Measurements from ENCODE around the gene SERGEF. TPM values are rescaled to one million over a fixed set of nuclear protein-coding genes. Genes with fewer than 3 reads are reported as not detected.

SERGEF gene
- total RNA-seq, 1 experiment from 2014 or later, result 31.4 TPM

DNA sequence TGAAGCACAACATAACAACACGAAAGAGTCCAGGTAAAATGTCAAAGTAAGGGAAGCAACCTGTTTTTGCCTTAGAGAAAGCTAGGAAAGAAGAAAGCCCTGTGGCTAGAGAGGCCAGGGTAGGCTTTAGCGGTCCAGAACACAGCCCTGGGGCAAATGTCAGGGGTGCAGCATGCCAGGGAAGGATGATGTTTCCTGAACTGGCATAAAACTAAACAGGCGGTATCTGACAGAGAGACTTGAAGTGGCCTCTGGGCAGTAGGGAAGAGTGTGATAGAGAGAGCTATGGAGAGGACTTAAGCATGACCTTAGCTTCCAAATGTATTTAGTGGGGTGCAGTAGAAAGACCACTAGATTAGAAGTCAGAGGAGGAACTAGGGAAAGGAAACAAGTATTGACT lies 174.7 kb downstream of the SERGEF start:
- H2AK5ac ChIP-seq (ENCODE audit: insufficient read length, low read length), result no peak overlapping the region
- H3K4me1 ChIP-seq (ENCODE audit: insufficient read depth, low read length), result no peaks in the 10 kb centered on the region
- H3K23me2 ChIP-seq (ENCODE audit: insufficient read length, low read depth, low read length, poor library complexity, severe bottlenecking), result no peaks in the 10 kb centered on the region
- no peak overlapping the region for H3K27ac ChIP-seq (ENCODE audit: insufficient read length, low read depth, low read length)
- no peaks in the 10 kb centered on the region for H3K9me3 ChIP-seq (ENCODE audit: control insufficient read depth, low read depth, low read length)
- no peak overlapping the region for H3K14ac ChIP-seq (ENCODE audit: insufficient read depth, low read length)
- H3K4me2 ChIP-seq (ENCODE audit: insufficient read depth, insufficient read length, low read length), result no peak overlapping the region
- Mint-ChIP-seq H3K4me3 (no peak overlapping the region), H3K36me3 (ENCODE audit: insufficient read depth in 1 of 3, low read depth in 3 of 3) (peaks cover 0 to 1% (median 0%) of the 10 kb centered on the region in 3 experiments; a peak in 1 of 7 replicates), H3K27me3 (ENCODE audit: low read depth) (no peaks in the 10 kb centered on the region), H3K9me3 (no peaks in the 10 kb centered on the region), H3K4me1 (peaks cover 2 to 3% of the 10 kb centered on the region in 2 experiments; a peak in 2 of 4 replicates), H3K27ac (no peak overlapping the region)
- WGBS (ENCODE audit: extremely low coverage, insufficient read length, low lambda C conversion rate), result no CpG with 5 or more reads among the region's 3 CpGs
- H4K5ac ChIP-seq (ENCODE audit: insufficient read length, low read depth, low read length), result no peak overlapping the region
- H4K20me1 ChIP-seq (ENCODE audit: control insufficient read depth, insufficient read depth, insufficient read length), result no peaks in the 10 kb centered on the region
- DNase-seq, result no peak
- no peak overlapping the region for H3K9ac ChIP-seq (ENCODE audit: extremely low read depth, insufficient read length, low read length)
- no peaks in the 10 kb centered on the region for H3K27me3 ChIP-seq (ENCODE audit: insufficient read depth, low read length)
- no peak overlapping the region for H4K8ac ChIP-seq (replicated peaks; ENCODE audit: insufficient read length, low read depth, low read length)
- no peaks in the 10 kb centered on the region for H3K79me2 ChIP-seq (ENCODE audit: insufficient read depth, low read length)
- H2BK20ac ChIP-seq (ENCODE audit: low read depth, low read length, poor library complexity, severe bottlenecking), result no peak overlapping the region
- H3K56ac ChIP-seq (ENCODE audit: insufficient read length, low read depth, low read length), result no peak overlapping the region
- H2BK120ac ChIP-seq (ENCODE audit: low read depth, low read length, poor library complexity, severe bottlenecking), result no peak overlapping the region
- H3K4ac ChIP-seq (ENCODE audit: low read depth, low read length), result no peak overlapping the region
- H3K79me1 ChIP-seq (ENCODE audit: insufficient read depth, low read depth, low read length, poor library complexity, severe bottlenecking), result no peaks in the 10 kb centered on the region
- H2BK5ac ChIP-seq (ENCODE audit: insufficient read length, low read length), result no peak overlapping the region
- no peak overlapping the region for H2BK15ac ChIP-seq (ENCODE audit: low read depth, low read length)
- no peak overlapping the region for H2BK12ac ChIP-seq (ENCODE audit: insufficient read length, low read depth, low read length)
- H4K91ac ChIP-seq (ENCODE audit: insufficient read length, low read depth, low read length), result no peak overlapping the region
- H2AFZ ChIP-seq (ENCODE audit: low read length), result no peak overlapping the region
- no peak overlapping the region for H3K23ac ChIP-seq (ENCODE audit: insufficient read length, low read depth, low read length)
- no peak for TF ChIP-seq CTCF (conservative IDR thresholded peaks at IDR 0.05)
- no peak overlapping the region for H3K18ac ChIP-seq (ENCODE audit: insufficient read length, low read depth, low read length)
- H3T11ph ChIP-seq (ENCODE audit: low read length), result no peak overlapping the region
